ENCODE results near the gene ITPRIPL2.

The ITPRIPL2 gene

DNA sequence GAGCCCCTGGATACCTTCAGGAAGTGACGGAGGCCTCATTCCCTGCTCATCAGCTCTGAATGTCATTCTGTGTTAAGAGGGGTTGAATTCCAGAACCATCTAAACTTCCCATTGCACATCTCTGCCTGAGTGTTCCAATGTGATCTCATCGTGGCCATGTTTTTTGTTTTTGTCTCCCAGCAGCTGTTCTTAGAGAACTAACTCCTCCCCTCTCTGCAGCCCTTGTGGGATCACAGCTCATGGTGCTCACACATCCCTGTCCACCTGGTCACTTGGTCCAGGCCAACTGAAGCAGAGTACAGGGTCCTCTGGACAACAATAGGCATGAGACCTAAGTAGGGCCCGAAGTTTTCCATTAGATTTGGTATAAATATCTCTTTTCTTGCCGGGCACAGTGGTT, 48.3 kb downstream of the ITPRIPL2 start:
- H3K27ac Mint-ChIP-seq, result no peak overlapping the region
- peaks cover 5% of the 10 kb centered on the region for H3K9me3 Mint-ChIP-seq
- no peaks in the 10 kb centered on the region for H3K4me1 Mint-ChIP-seq
- CTCF ChIA-PET, result no interaction called here
- peaks cover 23% of the 10 kb centered on the region for H3K27me3 Mint-ChIP-seq
- no peak overlapping the region for H3K4me3 Mint-ChIP-seq
- no peaks in the 10 kb centered on the region for H3K36me3 Mint-ChIP-seq
- DNase-seq, result no peak

DNA sequence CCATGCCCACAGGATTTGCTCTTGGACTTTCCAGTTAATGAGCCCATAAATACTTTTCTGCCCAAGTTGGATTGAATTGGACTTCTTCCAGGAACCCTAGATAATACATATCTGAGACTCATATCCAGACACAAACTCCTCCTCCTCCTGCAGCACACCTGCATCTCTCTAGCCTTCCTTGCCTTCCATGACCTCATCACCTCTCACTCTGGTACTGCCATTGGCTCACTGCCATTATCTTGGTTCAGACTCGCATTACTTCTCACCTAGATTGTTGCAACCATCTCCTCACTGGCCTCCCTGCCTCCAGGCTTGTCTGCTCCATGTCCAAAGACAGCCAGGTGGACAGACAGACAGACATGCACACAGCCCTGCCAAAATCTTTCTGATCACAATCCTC, 49.5 kb downstream of the ITPRIPL2 start:
- Mint-ChIP-seq H3K9me3 (peaks cover 5% of the 10 kb centered on the region), H3K4me3 (no peak overlapping the region), H3K27me3 (peaks cover 32% of the 10 kb centered on the region), H3K36me3 (no peaks in the 10 kb centered on the region), H3K4me1 (no peaks in the 10 kb centered on the region), H3K27ac (no peak overlapping the region)
- no peak for DNase-seq
- CTCF ChIA-PET, result interaction anchor here (0.7 kb wide), 1 partner anchor 77 kb away, joined by 4 read pairs; no protein-coding TSS in a partner anchor

DNA sequence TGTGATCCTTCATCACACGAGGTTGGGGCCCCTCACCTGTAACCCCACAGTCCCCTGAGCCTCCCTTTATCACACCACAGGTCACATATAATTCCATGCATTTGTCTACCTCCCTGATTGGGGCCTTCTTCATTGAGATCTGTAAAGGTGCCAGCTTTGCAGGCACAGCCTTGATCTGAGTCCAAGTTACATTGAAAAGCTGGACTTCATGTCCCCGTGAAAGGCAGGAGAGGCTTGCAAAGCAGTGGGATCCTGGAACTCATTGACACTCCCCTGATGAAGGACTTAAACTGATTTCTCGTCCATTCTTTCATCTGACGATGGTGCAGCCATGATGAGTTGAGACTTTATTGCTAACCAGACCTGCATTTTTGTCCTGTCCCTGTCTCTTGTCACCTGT, 50.5 kb downstream of the ITPRIPL2 start:
- Mint-ChIP-seq H3K27me3 (peaks cover 37% of the 10 kb centered on the region), H3K4me1 (no peaks in the 10 kb centered on the region), H3K27ac (no peak overlapping the region), H3K36me3 (no peaks in the 10 kb centered on the region), H3K9me3 (peaks cover 5% of the 10 kb centered on the region), H3K4me3 (no peak overlapping the region)
- DNase-seq, result no peak
- CTCF ChIA-PET, result interaction anchor here (0.8 to 1.7 kb wide), 3 partner anchors 13 to 79 kb away, joined by 3 to 4 read pairs (median 3); no protein-coding TSS in a partner anchor

DNA sequence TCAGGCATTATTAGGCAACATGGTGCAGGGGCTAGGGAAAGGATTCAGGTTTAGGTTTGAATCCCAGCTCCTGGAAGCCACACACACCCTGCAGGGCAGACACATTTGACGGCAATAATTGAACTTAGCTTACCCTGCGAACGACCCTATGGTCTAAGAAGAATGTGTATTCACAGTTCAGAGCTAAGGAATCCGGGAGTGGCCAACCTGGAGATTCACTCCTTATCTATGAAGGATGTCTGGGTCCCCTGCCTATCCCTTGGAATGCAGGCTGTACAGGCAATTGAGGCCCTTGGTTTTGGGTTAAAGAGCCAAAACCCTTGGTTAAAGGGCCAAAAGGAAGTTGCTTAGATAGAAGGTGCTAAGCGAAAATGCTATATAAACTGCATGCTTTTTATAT, 51.3 kb downstream of the ITPRIPL2 start:
- CTCF ChIA-PET, result interaction anchor here (1.3 to 1.7 kb wide), 2 partner anchors 12 to 79 kb away, joined by 3 to 4 read pairs; no protein-coding TSS in a partner anchor
- H3K9me3 Mint-ChIP-seq, result peaks cover 5% of the 10 kb centered on the region
- no peak overlapping the region for H3K27ac Mint-ChIP-seq
- no peak overlapping the region for H3K4me3 Mint-ChIP-seq
- no peaks in the 10 kb centered on the region for H3K36me3 Mint-ChIP-seq
- H3K4me1 Mint-ChIP-seq, result no peaks in the 10 kb centered on the region
- H3K27me3 Mint-ChIP-seq, result peaks cover 43% of the 10 kb centered on the region
- DNase-seq, result no peak

GRCh38 chr16:19166500-19166899, 52.7 kb downstream of the ITPRIPL2 start:
- peaks cover 51% of the 10 kb centered on the region for H3K27me3 Mint-ChIP-seq
- peaks cover 5% of the 10 kb centered on the region for H3K9me3 Mint-ChIP-seq
- CTCF ChIA-PET, result interaction anchor here (1.2 kb wide), 1 partner anchor 336 kb away, joined by 4 read pairs; no protein-coding TSS in a partner anchor
- H3K4me1 Mint-ChIP-seq, result no peaks in the 10 kb centered on the region
- DNase-seq, result no peak
- no peak overlapping the region for H3K4me3 Mint-ChIP-seq
- no peak overlapping the region for H3K27ac Mint-ChIP-seq
- H3K36me3 Mint-ChIP-seq, result no peaks in the 10 kb centered on the region

DNA sequence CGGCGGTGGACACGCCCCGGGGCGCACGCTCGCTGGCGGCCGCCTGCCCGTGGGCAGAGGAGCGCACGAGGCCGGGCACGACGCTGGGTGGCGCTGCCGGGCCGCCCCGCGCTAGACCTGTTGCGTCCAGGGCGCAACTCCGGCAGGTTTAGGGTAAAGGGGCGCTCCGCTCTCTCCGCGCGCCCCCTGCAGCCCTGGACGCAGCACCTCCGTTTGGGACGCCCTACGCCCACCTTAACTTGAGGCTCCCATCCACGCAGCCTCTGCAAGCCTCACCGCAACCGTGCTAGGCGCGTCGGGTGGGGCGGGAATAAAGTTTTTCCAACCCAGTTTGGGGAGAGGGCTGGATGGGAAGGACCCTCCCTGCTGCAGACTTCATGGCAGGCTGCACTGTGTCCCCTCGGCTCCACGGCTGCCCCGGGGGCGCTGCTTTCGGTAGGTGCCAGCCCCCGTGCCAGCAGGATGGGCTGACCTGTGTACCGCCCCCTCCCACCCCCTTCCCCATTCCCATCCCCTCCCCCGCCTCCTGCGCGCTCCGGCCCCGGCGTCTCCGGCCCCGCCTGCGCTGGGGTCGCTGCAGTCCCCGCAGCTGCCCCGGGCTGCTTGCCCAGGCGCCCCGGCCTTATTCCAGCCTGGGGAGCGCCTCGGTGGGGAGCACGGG, 54.1 kb downstream of the ITPRIPL2 start, which contains the start of gene SYT17:
Gene SYT17, plus strand, starts transcription at position 531 of the 661 bp plus-strand sequence. CDS start 407 bp downstream, outside the sequence.
- peak; percentile 30 for DNase-seq
- H3K4me1 Mint-ChIP-seq, result no peaks in the 10 kb centered on the region
- peaks cover 51% of the 10 kb centered on the region for H3K27me3 Mint-ChIP-seq
- H3K36me3 Mint-ChIP-seq, result no peaks in the 10 kb centered on the region
- H3K9me3 Mint-ChIP-seq, result peaks cover 5% of the 10 kb centered on the region
- H3K27ac Mint-ChIP-seq, result no peak within 1 kb of the TSS
- CTCF ChIA-PET, result interaction anchor here (1.0 kb wide), 1 partner anchor 137 kb away, joined by 3 read pairs; no protein-coding TSS in a partner anchor
- H3K4me3 Mint-ChIP-seq, result no peak within 1 kb of the TSS

DNA sequence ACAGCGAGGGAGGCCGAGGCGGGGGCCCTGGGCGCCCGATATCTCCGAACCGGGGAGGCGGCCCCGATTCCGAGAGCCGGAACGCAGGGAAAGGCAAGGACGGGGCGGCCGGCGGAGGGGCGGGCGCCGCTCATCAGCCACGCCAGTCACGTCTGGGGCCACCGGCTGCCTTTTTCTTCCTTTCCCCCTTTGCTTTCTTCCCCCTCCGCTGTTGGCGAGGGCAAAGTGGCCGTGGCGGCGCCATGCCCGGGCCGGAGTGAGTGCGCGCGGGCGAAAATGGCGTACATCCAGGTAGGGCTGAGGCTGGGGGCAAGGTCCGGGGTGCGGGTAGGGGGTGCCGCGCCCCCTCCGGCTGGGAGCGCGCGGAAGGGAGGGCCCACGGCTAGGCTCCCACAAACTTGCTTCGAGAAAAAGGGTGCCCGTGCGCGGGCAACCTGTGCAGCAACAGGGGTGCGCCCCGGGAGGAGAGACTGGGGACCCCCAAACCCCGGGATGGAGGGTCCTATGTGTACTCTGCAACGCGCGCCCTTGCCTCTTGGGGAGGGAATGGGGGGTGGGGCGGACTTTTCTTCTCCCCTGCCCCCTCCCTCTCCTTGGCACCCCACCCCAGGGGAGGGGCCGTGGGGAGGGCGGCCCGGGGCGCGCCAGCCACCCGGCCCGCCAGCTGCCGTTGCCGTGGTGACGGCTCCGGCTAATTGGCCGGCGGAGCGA, 54.8 kb downstream of the ITPRIPL2 start:
- CTCF ChIA-PET, result interaction anchor here (1.0 kb wide), 1 partner anchor 13 kb away, joined by 3 read pairs; no protein-coding TSS in a partner anchor
- H3K36me3 Mint-ChIP-seq, result no peaks in the 10 kb centered on the region
- H3K27me3 Mint-ChIP-seq, result peaks cover 46% of the 10 kb centered on the region
- H3K27ac Mint-ChIP-seq, result no peak overlapping the region
- H3K9me3 Mint-ChIP-seq, result no peaks in the 10 kb centered on the region
- H3K4me1 Mint-ChIP-seq, result no peaks in the 10 kb centered on the region
- no peak overlapping the region for H3K4me3 Mint-ChIP-seq
- DNase-seq, result no peak

DNA sequence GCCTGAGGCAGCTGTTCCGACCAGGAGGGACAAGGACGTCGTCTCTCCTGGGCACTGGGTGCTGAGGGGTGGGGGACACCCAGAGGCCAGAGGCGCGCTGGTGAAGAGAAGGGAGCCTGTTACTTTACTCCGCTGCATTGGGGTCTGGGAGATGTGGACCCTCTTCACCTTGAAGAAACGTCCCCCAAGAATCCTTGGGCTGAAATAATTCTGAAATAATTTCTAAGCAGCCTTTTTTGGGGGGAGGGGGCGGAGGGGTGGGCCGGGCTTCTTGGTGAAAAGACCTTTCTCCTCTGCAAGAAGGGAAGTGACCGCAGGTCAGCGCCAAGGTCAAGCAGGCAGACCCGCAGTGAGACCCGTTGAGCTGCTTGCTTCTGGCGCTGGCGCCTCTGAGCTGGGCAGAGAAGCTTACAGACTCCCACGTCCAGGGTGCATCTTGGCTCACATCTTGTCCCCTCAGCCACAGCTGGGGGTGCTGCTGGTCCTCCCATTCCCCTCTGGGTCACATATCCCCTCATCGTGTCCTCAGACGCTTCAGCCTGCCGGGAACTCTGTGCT, 55.4 kb downstream of the ITPRIPL2 start:
- H3K27me3 Mint-ChIP-seq, result peaks cover 45% of the 10 kb centered on the region
- CTCF ChIA-PET, result interaction anchor here (1.0 to 1.5 kb wide), 3 partner anchors 11 to 333 kb away, joined by 3 to 4 read pairs (median 3); no protein-coding TSS in a partner anchor
- no peak for DNase-seq
- H3K36me3 Mint-ChIP-seq, result no peaks in the 10 kb centered on the region
- H3K4me1 Mint-ChIP-seq, result no peaks in the 10 kb centered on the region
- no peaks in the 10 kb centered on the region for H3K9me3 Mint-ChIP-seq
- H3K4me3 Mint-ChIP-seq, result no peak overlapping the region
- no peak overlapping the region for H3K27ac Mint-ChIP-seq

- H3K4me3 Mint-ChIP-seq, result no peak overlapping the region
- no peaks in the 10 kb centered on the region for H3K36me3 Mint-ChIP-seq
- no peak overlapping the region for H3K27ac Mint-ChIP-seq
- peaks cover 45% of the 10 kb centered on the region for H3K27me3 Mint-ChIP-seq
- no peak for DNase-seq
- CTCF ChIA-PET, result interaction anchor here (1.5 kb wide), 2 partner anchors 10 to 332 kb away, joined by 3 to 4 read pairs; no protein-coding TSS in a partner anchor
- no peaks in the 10 kb centered on the region for H3K4me1 Mint-ChIP-seq
- no peaks in the 10 kb centered on the region for H3K9me3 Mint-ChIP-seq
These were observed 56.4 kb downstream of the ITPRIPL2 start for GRCh38 chr16:19170043-19170655.
